Activated B cell treated with CpG ODN at 0.5 μM for 24 hours (primary cell): ENCODE measurements around the gene JAZF1. TPM values are rescaled to one million over a fixed set of nuclear protein-coding genes. Genes with fewer than 3 reads are reported as not detected.

Experiments used
- ATAC-seq: fragments of 200-7000 bp; cut with Tn5 transposase; one replicate; pipeline ENCODE4 v1.10.0; 2021; ENCODE audit warnings: low read depth, mild to moderate bottlenecking, moderate library complexity
- CTCF ChIA-PET: fragments of 350-600 bp; sonication (Branson Sonifier 250); formaldehyde crosslinking; loops from one replicate; lab custom pipeline; 2021; ENCODE audit warnings: antibody characterized with exemption; lab: Charles Lee
- POLR2A ChIA-PET: fragments of 350-600 bp; sonication (Branson Sonifier 250); formaldehyde crosslinking; loops from one replicate; lab custom pipeline; 2021; ENCODE audit warnings: antibody characterized with exemption; lab: Charles Lee
- DNase-seq: peaks from one replicate; pipeline ENCODE4 v3.0.0; 2022
- H3K27ac Mint-ChIP-seq: one replicate; pipeline ENCODE4 v1.8.0; 2020; ENCODE audit warnings: mixed read lengths
- H3K27me3 Mint-ChIP-seq: one replicate; pipeline ENCODE4 v1.8.0; 2021; ENCODE audit warnings: mixed read lengths
- H3K36me3 Mint-ChIP-seq: one replicate; pipeline ENCODE4 v1.8.0; 2021; ENCODE audit warnings: low read depth, mixed read lengths
- H3K4me1 Mint-ChIP-seq: one replicate; pipeline ENCODE4 v1.8.0; 2021; ENCODE audit warnings: mixed read lengths
- H3K4me3 Mint-ChIP-seq: one replicate; pipeline ENCODE4 v1.8.0; 2020; ENCODE audit warnings: mild to moderate bottlenecking, mixed read lengths
- H3K9me3 Mint-ChIP-seq: one replicate; pipeline ENCODE4 v1.8.0; 2020; ENCODE audit warnings: mixed read lengths
- CTCF ChIP-seq: fragments of 200-600 bp; IDR thresholded peaks from one replicate; pipeline ENCODE4 v1.8.0; 2022; ENCODE audit warnings: antibody characterized with exemption, mild to moderate bottlenecking
- intact Hi-C: fragments of 100-400 bp; cut with micrococcal nuclease; formaldehyde crosslinking; loops from one replicate; pipeline ENCODE4 v1.15.1; 2024
- total RNA-seq: library from RNA; stranded (reverse); gene quantifications from 2 replicates; pipeline ENCODE4 v1.2.3, GENCODE V29; 2022

The JAZF1 gene
- total RNA-seq, 1 donor from 2014 or later: 54.8 TPM

- ChIA-PET CTCF (interaction anchor here (0.7 to 2.9 kb wide), 11 partner anchors 8 to 882 kb away, joined by 3 to 15 read pairs (median 3); no protein-coding TSS in a partner anchor), POLR2A (interaction anchor here (0.5 to 0.6 kb wide), 2 partner anchors 254 to 627 kb away, joined by 3 to 4 read pairs; no protein-coding TSS in a partner anchor)
- ATAC-seq (peak; percentile 71), DNase-seq (no peak)
- no peaks in the 10 kb centered on the region for H3K9me3 Mint-ChIP-seq
- peaks cover 43% of the 10 kb centered on the region for H3K4me1 Mint-ChIP-seq
- H3K36me3 Mint-ChIP-seq: peaks cover 17% of the 10 kb centered on the region
- no peak overlapping the region for H3K27ac Mint-ChIP-seq
- intact Hi-C loops: loop anchor here (1.0 to 2.0 kb wide), 3 partner anchors 15 to 882 kb away; no protein-coding TSS in a partner anchor
- no peak overlapping the region for H3K4me3 Mint-ChIP-seq
- TF ChIP-seq CTCF: peak; percentile 62
- no peaks in the 10 kb centered on the region for H3K27me3 Mint-ChIP-seq
These were observed 102.3 kb downstream of the JAZF1 start for GRCh38 chr7:28078036-28078901.

GRCh38 chr7:28077616-28078015 lies 103.0 kb downstream of the JAZF1 start:
- H3K27ac Mint-ChIP-seq: no peak overlapping the region
- ChIA-PET POLR2A (no interaction called here), CTCF (interaction anchor here (0.7 to 2.9 kb wide), 11 partner anchors 8 to 882 kb away, joined by 3 to 15 read pairs (median 3); no protein-coding TSS in a partner anchor)
- H3K27me3 Mint-ChIP-seq: no peaks in the 10 kb centered on the region
- H3K36me3 Mint-ChIP-seq: peaks cover 22% of the 10 kb centered on the region
- no peak for TF ChIP-seq CTCF
- intact Hi-C loops: loop anchor here (1.0 to 2.0 kb wide), 3 partner anchors 15 to 881 kb away; no protein-coding TSS in a partner anchor
- H3K9me3 Mint-ChIP-seq: no peaks in the 10 kb centered on the region
- H3K4me1 Mint-ChIP-seq: peaks cover 42% of the 10 kb centered on the region
- H3K4me3 Mint-ChIP-seq: no peak overlapping the region
- ATAC-seq (no peak), DNase-seq (no peak)

GRCh38 chr7:28076423-28077200 lies 104.0 kb downstream of the JAZF1 start:
- ChIA-PET POLR2A (no interaction called here), CTCF (interaction anchor here (2.7 to 2.9 kb wide), 2 partner anchors 21 to 881 kb away, joined by 11 to 15 read pairs; no protein-coding TSS in a partner anchor)
- TF ChIP-seq CTCF: no peak
- DNase-seq: no peak
- Mint-ChIP-seq H3K27me3 (no peaks in the 10 kb centered on the region), H3K9me3 (no peaks in the 10 kb centered on the region), H3K4me3 (no peak overlapping the region), H3K27ac (no peak overlapping the region), H3K36me3 (peaks cover 26% of the 10 kb centered on the region), H3K4me1 (peaks cover 38% of the 10 kb centered on the region)
- no peak for ATAC-seq
- intact Hi-C loops: no loop called here

GRCh38 chr7:28075674-28076358 lies 104.8 kb downstream of the JAZF1 start:
- ChIA-PET POLR2A (no interaction called here), CTCF (interaction anchor here (1.0 to 2.9 kb wide), 2 partner anchors 14 to 21 kb away, joined by 6 to 15 read pairs; no protein-coding TSS in a partner anchor)
- Mint-ChIP-seq H3K27me3 (no peaks in the 10 kb centered on the region), H3K36me3 (peaks cover 30% of the 10 kb centered on the region), H3K4me3 (no peak overlapping the region), H3K27ac (no peak overlapping the region), H3K4me1 (peaks cover 30% of the 10 kb centered on the region), H3K9me3 (no peaks in the 10 kb centered on the region)
- ATAC-seq (no peak), DNase-seq (no peak)
- TF ChIP-seq CTCF: no peak
- intact Hi-C loops: no loop called here
